ENCODE measurements around the gene KLHL22.
"Not testable (repeated sequence)": the region's sequence is repeated elsewhere in the genome, so short reads cannot be mapped to it uniquely, and the experiment has no call there.

KLHL22 gene

DNA sequence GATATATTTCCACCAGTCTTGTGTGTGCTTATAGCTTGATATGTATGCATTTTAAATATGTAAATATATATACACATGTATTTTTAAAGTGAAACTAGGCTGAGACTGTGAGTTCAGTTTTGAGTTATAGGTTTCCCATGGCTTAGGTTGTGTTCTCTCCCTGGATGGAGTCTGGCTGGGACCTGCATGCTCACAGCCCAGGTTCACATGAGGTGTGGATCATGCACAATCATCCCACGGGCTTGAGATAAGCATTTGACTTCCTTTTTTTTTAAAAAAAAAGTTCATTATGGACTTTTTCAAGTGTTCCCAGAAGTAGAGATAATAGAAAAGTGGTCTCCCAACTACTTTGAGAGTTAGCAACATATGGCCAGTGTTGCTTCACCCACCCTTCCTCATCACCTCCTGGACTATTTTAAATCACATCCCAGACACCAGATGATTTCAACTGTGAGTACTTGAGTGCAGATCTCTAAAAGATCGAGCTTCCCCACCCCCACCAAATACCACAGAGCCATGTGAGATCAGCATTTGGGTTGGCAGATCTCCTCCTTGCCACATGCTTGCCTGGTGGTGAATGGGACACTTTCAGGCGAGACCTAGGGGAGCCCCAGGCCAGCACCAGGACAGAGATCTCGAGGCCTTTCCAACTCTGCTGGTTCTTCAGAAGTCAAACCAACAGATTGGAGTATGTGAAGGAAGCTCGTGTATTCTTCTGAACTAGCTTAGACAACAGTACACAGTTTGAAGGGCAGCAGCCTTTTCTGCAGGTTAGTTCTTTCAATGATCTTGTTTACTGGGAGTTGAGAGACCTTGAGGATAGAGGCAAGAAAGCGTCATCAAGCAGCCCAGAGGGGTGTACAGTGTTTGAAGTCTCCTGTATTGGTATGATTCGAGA, 27.7 kb upstream of the KLHL22 start:
- DNase-seq = peak; percentile 43

GRCh38 chr22:20522134-20523004, 26.8 kb upstream of the KLHL22 start:
- no peak for DNase-seq

DNA sequence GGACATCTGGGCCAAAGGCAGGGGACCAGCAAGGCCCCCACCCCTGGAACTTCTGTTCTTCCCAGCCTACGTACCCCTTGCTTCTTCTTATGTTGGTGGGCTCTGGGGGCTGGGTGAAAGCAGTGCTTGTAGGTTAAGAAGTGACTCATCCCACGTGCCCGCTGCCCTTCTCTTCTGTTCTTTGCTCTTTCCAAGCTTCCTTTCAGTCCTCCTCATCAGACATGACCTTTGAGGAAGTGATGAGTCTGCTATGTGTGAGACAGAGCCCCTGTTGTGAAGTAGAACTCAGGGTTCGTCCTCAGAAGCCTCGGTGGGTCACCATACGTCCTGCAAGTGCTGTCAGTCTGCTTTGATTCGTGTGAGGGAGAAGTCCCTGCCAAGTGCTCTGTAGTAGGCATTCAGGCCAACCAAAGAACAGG, 24.5 kb upstream of the KLHL22 start:
- DNase-seq = peak; percentile 66

DNA sequence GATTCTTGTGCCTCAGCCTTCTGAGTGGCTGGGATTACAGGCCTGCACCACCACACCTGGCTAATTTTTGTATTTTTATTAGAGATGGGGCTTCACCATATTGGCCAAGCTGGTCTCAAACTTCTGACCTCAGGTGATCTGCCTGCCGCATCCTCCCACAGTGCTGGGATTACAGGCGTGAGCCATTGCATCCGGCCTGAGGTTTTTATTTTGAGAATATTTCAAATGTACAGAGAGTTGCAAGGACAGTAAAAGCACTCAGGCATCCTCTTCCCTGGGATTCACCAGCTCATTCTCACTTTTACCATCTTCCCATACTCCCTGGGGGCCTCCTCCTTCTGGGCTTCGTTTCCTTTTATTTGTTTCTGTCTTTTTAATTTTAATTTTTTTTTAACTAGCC, 24.0 kb upstream of the KLHL22 start:
- no peak for DNase-seq

- DNase-seq = no peak
Measured at GRCh38 chr22:20517841-20518592, 22.4 kb upstream of the KLHL22 start.

GRCh38 chr22:20517422-20517821, 21.8 kb upstream of the KLHL22 start:
- DNase-seq = no peak

DNA sequence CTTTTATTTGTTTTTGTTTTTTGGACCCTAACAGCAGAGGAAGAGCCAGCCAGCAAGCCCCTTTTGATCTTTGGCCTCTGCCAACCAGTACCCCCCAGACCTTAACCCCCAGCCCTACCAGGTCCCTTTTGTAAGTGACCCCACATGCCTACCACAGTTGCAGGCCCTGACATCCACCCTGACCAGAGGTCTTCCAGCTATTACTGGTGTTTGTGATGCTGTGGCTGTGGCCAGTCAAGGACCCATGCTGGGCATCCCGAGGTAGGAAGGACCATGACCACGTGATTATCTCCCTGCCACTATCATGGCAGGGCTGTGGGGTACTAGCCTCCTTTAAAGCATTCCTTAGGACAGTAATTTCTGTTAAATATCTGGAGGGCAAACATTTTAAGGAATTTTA, 20.8 kb upstream of the KLHL22 start:
- no peak for DNase-seq

DNA sequence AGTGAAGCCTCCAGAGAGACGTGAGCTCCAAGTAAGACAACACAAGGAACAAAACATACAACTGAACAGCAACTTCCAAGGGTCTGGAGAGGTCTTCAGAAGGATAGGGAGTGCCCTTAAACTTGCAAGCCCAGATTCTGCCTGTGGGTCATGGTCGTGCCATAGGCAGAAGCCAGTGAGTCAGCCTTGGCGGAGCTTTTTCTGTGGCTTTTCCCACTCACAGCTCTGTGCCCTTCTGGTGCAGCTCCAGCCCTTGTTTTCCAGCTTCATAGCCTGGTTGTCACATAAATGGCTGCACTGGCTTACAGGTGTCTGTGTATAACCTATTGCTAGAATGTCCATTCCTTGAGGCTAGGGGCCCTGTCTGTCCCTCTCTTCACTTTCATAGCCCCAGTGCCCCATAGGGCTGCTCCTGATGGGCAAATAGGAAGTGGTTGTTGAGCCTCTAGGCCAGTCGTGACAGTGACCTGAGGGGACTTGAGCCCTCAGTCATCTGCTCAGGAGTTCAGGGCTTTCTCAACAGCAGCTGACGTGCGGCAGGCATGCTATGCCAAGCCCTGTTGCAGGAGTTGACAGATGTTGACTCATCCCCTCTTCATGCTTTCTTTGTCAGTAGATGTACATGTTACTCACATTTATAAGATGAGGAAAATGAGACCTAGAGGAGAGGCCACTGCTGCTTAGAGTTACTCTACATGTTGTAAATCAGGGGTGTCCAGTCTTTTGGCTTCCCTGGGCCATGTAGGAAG, 19.2 kb upstream of the KLHL22 start:
- peak; percentile 79 for DNase-seq

DNA sequence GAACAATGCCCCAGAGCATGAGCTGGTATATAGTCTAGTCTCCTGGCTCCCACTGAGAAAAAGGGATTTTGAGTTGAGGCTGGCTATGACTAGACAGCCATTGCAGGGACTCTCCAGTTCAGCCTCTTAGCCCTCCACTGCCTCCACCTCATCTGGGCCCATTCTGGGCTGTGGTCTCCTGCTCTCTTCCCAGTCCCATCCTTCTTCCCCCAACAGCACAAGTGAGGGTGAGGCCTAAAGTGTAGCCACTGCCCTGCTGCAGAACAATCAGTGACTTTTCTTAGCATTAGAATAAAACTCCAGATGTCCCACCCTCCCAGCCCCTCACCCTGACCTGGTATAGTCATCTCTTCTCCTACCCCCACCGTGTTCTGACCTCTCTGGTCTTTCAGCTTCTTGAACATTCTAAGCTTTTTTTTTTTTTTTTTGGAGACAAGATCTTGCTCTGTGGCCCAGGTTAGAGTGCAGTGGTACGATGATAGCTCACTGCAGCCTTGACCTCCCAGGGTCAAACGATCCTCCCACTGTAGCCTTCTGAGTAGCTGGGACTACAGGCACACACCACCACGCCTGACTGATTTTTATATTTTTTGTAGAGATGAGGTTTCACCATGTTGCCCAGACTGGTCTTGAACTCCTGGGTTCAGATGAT, 16.1 kb upstream of the KLHL22 start:
- DNase-seq = no peak

- no peak for DNase-seq
Measured at GRCh38 chr22:20510811-20511577, 15.4 kb upstream of the KLHL22 start.

DNA sequence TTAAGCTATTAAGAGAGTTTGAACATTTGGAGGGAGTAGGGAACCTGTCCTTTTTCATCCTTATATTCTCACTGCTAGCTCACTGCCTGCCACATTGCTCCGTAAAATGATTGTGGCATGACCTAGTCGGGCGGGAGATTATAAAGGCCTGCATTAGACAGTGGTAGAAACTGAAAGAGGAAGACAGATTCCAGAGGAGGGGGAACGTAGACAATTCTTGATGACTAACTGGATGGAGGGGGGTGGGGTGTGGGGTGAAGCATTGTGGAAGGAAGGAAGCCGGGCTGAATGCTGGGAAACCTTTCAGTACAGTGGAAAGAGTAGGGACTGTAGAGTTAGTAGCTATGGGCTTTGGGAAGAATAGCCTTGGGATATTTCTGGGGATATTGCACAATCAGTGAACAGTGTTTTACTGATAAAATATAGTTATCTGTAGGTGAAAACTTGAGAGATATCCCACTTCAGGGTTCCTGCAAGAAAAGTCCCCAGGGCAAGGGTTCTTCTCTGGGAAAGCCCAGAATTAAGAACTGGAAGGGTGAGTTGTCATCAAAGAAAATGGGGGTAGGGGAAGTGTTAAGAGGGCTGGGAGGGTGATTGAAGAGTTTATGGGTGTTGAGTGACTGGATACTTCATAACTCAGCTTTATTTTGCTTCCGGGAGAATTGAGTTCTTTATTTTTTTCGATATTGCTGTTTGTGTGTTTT, 13.9 kb upstream of the KLHL22 start:
- peak; percentile 94 for DNase-seq

GRCh38 chr22:20508815-20509271, 13.2 kb upstream of the KLHL22 start:
- DNase-seq = peak; percentile 12

DNA sequence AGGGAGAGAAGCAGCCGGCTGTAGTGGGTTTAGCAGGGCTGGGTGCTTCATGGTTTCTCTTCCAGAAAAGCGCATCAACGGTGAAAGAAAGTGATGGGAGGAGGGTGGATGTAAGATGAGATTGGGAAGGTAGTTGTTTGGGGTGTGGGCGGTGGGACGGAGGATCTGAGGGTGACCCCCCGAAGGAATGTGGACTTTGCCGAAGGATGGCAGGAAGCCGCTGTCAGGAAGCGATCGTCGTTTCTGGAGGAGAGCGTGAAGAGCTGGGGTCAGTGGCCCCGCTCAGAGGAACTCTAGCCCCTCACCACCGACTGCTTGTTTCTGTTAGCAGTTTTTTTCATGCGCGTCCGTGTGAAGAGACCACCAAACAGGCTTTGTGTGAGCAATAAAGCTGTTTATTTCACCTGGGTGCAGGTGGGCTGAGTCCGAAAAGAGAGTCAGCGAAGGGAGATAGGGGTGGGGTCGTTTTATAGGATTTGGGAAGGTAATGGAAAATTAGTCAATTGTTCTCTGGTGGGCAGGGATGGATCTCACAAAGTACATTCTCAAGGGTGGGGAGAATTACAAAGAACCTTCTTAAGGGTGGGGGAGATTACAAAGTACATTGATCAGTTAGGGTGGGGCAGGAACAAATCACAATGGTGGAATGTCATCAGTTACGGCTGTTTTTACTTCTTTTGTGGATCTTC, 12.6 kb upstream of the KLHL22 start:
- DNase-seq = not testable (repeated sequence)

DNA sequence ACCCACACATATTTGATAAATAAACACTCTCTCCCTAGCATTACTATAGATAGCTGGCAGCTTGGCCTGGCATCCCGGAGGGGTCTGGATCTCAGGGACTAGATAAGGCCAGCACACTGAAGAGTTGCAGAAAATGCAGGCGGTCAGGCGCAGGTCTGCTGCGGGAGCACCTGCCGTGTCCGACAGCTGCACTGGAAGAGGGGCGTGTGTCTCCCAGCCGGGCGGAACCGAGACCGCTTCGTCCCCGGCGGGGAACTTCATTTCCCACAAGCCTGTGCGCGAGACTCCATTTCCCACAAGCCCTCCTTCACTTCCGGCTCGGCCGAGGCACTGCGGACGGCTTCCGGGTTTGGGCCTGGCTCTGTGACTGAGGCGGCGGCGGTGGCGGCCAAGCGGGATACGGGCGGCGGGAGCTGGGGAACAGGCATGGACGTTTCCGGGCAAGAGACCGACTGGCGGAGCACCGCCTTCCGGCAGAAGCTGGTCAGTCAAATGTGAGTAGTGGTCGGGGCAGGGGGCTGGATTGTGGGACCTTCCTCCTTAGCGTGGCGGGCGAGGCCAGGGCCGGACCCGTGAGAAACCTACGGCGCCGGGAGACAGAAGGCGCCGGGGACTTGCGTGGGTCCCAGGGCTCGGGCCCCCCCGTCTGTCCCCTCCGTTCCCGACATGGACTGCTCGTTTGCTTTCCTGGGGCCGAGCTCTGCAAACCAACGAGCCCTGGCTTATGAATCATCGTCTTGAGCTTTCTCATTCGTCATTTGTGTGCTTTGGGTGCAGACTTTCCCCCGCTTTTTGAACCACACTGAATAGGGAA, 11.9 kb upstream of the KLHL22 start, which contains the start of gene MED15:
Gene MED15 (plus strand): TSS at position 358 of the 814 bp plus-strand sequence. CDS start 69 bp downstream, at position 427.
- DNase-seq = peak; percentile 87

DNA sequence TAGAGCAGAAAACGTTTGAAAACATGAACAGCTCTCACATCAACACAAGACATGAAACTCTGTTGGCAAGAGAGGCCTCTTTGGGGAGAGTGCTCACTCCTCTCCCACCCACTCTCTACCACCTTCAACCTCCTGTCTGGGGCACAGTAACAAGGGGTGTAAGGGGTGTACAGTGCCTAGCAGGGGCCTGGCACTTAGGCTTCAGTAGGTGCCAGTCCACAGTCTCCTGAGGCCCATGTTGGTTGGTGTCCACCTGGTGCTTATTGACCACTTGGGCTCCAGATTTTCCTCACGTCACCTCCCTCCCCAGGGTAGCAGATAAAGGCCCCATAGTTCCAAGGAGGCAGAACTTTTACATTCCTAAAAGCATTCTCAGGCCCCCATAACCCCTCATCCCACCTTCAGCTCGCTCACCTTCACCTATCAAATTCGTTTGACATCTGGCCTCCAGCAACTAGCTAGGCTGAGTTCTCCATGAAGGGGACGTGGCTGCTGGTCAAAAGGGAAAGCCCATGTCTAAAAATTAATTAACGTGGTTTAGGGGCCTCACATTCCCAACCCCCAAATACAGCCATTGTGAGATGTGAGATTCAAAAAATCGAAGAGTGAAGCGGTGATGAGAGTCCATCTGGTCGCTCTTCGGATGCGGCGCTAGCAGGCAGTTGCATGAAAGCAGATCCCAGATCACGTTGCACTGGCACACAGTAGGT, 11.1 kb upstream of the KLHL22 start:
- DNase-seq = no peak

- not testable (repeated sequence) for DNase-seq
Measured at GRCh38 chr22:20504293-20504922, 8.8 kb upstream of the KLHL22 start.

DNA sequence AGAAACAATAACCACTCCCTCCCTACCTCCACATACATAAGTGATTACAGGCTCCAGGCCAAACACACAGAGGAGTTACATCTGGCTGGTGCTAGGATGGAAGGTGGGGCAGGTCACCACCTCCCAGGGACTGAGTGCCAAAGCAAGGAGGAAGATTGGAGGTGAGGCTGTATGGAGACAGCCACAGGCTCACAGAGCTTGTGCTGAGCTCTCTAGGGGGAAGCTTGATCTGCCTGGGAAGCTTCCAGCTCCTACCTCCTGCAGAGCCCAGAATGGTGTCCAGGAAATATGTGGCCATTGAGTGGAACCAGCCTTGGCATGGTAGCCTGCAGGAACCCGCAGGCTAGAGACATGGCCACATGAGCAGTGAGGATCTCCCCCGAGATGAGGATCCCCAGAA, 8.2 kb upstream of the KLHL22 start:
- no peak for DNase-seq

All from MV-4-11 (cell line).